ENCODE results near the gene ELP1.
"Not testable (repeated sequence)": the region's sequence is repeated elsewhere in the genome, so short reads cannot be mapped to it uniquely, and the experiment has no call there.

ELP1 gene

DNA sequence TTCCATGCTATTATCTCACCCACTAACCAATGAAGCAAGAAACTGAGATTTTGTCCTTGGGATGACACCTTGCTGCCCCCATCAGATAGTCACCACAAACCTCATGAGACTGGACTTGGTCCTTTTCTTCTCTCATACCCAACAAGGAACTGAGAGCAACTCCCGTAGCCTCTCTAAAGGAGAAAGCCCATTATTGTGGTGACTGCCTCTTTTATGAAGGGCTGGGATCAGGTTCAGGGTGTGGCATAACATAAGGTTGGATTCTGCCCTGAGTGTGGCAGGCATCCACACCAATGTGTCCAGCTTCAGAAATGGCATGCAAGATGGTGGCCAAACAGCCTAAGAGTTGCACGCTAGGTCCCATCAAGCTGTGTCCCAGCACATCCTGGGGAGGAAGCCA is 73.2 kb downstream of the ELP1 start:
- no peak overlapping the region for H3K4me3 Mint-ChIP-seq

DNA sequence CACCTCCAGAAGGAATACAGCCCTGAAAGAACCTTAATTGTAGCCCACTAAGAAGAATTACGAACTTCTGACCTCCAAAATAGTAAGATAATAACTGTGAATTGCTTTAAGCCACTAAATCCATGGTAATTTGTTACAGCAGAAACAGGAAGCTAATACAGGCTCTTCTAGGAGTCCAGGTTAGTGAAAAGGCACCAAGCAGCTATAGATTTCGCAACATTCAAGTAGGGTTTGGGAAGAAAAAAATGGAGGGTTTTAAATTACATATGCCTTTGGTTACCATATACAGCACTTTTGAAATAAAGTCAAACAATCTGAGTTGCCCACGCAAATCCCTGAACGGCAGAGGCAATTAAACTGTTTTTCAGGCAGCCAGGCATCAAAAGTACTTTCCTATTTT is 73.6 kb downstream of the ELP1 start:
- H3K4me1 Mint-ChIP-seq (ENCODE audit: low read depth): no peaks in the 10 kb centered on the region

More for the DNA sequence above, 73.2 kb downstream of the ELP1 start:
- no peaks in the 10 kb centered on the region for H3K4me1 Mint-ChIP-seq (ENCODE audit: low read depth)
- H3K36me3 Mint-ChIP-seq (ENCODE audit: low read depth): no peaks in the 10 kb centered on the region
- DNase-seq (ENCODE audit: low spot score): no peak
- no peak overlapping the region for H3K27ac Mint-ChIP-seq
- H3K9me3 Mint-ChIP-seq: no peaks in the 10 kb centered on the region
- no peaks in the 10 kb centered on the region for H3K27me3 Mint-ChIP-seq (ENCODE audit: low read depth)

DNA sequence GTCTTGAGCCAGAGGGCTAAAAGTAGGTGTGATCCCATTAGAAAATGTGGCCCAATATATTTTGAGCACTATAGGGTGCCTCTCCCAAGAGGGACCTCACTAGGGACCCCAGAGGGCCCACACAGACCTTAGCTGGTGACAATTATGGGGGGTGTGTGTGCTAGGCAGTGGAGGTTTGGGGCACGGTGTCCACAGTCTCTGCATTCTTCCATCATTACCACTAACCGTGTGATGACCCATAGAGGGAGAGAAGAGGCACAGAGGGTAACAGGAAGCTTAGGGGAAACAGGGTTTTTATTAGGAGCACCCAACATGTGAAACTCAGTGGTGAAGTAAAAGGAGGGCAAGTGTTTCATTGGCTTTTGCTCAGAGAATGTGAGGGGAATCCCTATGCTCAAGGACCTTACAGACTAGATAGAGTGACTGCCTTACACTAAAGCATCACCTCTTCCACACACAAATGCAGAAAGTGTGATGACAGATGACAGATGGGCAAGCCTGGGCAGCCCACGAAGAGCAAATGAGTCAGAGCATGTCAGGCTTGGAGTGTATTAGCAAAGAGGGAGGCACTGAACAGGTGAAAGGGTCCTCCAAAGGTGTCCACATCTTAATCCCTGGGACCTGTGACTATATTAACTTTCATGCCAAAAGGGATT is 74.3 kb downstream of the ELP1 start:
- no peak overlapping the region for H3K27ac Mint-ChIP-seq
- no peaks in the 10 kb centered on the region for H3K9me3 Mint-ChIP-seq
- H3K4me3 Mint-ChIP-seq: no peak overlapping the region
- H3K27me3 Mint-ChIP-seq (ENCODE audit: low read depth): no peaks in the 10 kb centered on the region
- H3K36me3 Mint-ChIP-seq (ENCODE audit: low read depth): no peaks in the 10 kb centered on the region
- H3K4me1 Mint-ChIP-seq (ENCODE audit: low read depth): no peaks in the 10 kb centered on the region
- DNase-seq (ENCODE audit: low spot score): peak; percentile 9

More for the DNA sequence above, 73.6 kb downstream of the ELP1 start:
- DNase-seq (ENCODE audit: low spot score): no peak
- Mint-ChIP-seq H3K36me3 (ENCODE audit: low read depth) (no peaks in the 10 kb centered on the region), H3K9me3 (no peaks in the 10 kb centered on the region), H3K4me3 (no peak overlapping the region), H3K27ac (no peak overlapping the region), H3K27me3 (ENCODE audit: low read depth) (no peaks in the 10 kb centered on the region)

DNA sequence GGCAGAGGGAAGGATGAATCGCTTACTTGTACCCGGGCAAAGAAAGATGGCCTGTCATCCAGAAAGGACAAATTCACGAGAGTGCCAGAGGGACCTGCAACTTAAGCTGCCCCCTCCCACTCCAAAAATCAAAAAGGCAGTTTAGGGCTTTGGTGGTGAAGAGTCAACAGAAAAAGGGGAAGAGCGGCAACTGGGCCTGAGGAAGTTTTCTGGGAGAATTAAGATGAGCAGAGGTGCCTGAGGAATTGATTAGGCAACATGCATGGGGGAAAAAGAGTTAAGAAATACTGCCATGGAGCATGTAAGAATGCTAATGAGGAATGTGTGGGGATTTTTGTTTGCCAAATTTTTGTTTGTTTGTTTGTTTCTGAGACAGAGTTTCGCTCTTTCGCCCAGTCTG is 76.4 kb downstream of the ELP1 start:
- no peak overlapping the region for H3K4me3 Mint-ChIP-seq
- DNase-seq (ENCODE audit: low spot score): no peak
- H3K4me1 Mint-ChIP-seq (ENCODE audit: low read depth): no peaks in the 10 kb centered on the region
- H3K9me3 Mint-ChIP-seq: no peaks in the 10 kb centered on the region
- no peaks in the 10 kb centered on the region for H3K27me3 Mint-ChIP-seq (ENCODE audit: low read depth)
- no peaks in the 10 kb centered on the region for H3K36me3 Mint-ChIP-seq (ENCODE audit: low read depth)
- H3K27ac Mint-ChIP-seq: no peak overlapping the region

DNA sequence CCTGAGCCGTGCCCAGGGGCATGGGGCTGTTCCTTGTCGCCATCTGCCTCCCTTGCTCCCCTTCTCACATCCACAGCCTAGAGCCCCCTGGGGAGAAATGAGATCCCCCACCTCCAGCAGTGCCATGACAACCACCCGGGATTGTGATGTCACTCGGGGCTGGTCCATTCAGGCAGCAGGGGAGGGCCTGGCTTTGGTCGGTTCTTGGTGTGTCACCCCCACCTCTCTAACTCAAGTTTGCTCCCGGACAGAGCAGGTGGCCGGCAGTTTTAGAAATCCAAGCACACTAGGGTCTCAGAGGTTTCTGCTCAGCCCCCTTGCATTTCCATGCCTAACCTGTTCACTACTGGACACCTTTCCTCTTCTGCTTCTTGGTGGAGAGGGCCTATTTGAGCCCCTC is 78.0 kb downstream of the ELP1 start, which contains the start of gene ACTL7B:
ACTL7B (minus strand) TSS at position 99 of the 400 bp plus-strand sequence; CDS start at position 43, 56 bp downstream.
- H3K36me3 Mint-ChIP-seq (ENCODE audit: low read depth): no peaks in the 10 kb centered on the region
- DNase-seq (ENCODE audit: low spot score): no peak
- H3K27me3 Mint-ChIP-seq (ENCODE audit: low read depth): peaks cover 2% of the 10 kb centered on the region
- H3K9me3 Mint-ChIP-seq: no peaks in the 10 kb centered on the region
- H3K4me3 Mint-ChIP-seq: no peak within 1 kb of the TSS
- no peak within 1 kb of the TSS for H3K27ac Mint-ChIP-seq
- H3K4me1 Mint-ChIP-seq (ENCODE audit: low read depth): no peaks in the 10 kb centered on the region

DNA sequence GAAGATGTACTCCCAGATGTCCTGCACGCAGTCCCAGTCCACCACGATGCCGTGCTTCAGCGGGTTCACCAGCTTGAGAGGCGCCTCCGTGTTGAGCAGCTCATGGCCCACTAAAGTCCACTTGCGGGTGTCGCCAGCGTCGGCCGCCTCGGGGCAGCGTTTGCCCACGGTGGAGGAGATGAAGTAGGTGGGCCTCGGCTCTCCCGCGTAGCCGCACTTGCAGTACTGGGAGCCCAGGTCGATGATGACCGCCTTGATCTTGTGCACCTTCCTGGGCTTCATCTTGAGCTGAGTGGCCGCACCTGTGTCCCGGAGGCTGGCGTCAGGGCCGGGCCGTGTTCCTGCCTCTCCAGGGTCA is 78.4 kb downstream of the ELP1 start:
- Mint-ChIP-seq H3K4me3 (no peak overlapping the region), H3K27ac (no peak overlapping the region), H3K36me3 (ENCODE audit: low read depth) (no peaks in the 10 kb centered on the region), H3K4me1 (ENCODE audit: low read depth) (no peaks in the 10 kb centered on the region), H3K9me3 (no peaks in the 10 kb centered on the region), H3K27me3 (ENCODE audit: low read depth) (peaks cover 2% of the 10 kb centered on the region)
- no peak for DNase-seq (ENCODE audit: low spot score)

DNA sequence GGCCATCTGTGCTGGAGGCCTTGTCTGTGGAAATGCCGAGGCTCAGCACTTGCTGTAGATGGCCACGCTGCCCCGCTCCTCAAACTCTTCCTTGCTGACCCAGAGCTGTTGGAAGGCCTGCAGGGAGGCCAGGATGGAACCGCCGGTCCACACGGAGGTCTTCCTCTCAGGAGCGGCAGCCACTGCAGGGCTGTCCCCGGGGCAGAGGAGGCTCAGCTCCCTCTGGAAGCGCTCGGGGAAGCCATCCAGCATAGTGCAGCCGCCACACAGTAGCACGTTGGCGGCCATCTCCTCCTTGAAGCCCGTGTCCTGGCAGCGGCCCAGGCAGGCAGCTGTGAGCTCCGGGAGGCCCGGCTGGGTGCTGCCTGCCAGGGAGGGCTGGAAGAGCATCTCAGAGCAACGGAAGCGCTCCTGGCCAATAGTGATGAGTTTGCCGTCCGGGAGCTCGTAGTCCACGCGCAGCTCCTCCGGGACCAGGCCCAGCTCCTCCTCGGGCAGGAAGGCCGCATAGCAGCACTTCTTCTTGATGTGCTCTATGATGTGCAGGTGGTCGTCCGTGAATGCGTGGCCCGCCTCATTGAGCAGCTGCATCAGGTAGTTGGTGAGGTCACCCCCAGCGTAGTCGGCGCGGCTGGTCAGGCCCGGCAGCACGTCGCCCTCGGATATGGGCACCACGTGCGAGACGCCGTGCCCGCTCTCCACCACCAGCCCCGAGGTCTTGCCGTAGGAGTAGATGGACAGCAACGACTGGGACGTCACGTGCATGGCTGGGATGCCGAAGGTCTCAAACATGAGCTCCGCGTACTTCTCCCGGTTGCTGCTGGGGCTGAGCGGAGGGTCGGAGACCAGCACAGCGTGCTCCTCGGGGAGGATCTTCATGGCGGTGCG is 79.0 kb downstream of the ELP1 start:
- no peaks in the 10 kb centered on the region for H3K36me3 Mint-ChIP-seq (ENCODE audit: low read depth)
- no peak for DNase-seq (ENCODE audit: low spot score)
- peaks cover 4% of the 10 kb centered on the region for H3K27me3 Mint-ChIP-seq (ENCODE audit: low read depth)
- no peaks in the 10 kb centered on the region for H3K4me1 Mint-ChIP-seq (ENCODE audit: low read depth)
- no peak overlapping the region for H3K4me3 Mint-ChIP-seq
- no peak overlapping the region for H3K27ac Mint-ChIP-seq
- no peaks in the 10 kb centered on the region for H3K9me3 Mint-ChIP-seq

DNA sequence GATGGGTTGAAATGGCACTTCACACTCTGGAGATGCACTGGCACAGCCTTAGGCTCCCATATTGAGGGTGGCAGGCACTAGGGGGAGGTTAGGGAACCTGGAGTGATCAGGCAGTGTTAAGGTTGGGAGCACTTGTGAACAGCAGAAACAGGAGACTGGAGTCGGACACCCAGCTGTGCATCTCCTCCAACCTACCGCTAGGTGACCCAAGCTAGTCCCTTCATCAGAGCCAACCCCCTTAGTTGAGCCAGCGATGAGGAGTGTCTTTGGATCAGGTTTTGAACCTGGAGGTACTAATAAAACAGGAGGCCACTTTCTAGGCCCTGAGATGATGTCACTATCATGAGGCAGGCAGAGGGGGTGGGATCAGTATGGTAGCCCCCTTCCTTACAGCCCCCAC is 79.8 kb downstream of the ELP1 start:
- Mint-ChIP-seq H3K27ac (no peak overlapping the region), H3K4me1 (ENCODE audit: low read depth) (no peaks in the 10 kb centered on the region), H3K9me3 (no peaks in the 10 kb centered on the region), H3K4me3 (no peak overlapping the region), H3K36me3 (ENCODE audit: low read depth) (no peaks in the 10 kb centered on the region), H3K27me3 (ENCODE audit: low read depth) (peaks cover 4% of the 10 kb centered on the region)
- DNase-seq (ENCODE audit: low spot score): no peak

DNA sequence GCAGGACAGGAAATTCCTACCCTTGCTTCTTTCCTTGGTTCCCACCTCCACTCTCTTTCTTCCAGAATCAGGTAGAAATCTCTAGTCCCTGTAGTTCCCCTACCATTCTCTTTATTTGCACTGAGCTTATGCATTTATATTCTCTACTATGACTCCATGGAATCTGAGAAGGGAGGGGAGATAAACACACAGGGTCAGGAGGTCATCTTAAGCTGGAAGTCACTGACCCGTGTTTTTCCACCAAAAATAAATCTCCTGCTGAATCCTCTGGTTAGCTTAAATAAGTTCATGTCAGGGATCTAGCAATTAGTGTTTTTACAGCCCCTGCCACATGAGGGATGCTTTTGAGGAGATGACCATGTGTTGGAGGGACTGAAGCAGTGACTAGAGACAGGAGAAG is 81.8 kb downstream of the ELP1 start:
- Mint-ChIP-seq H3K36me3 (ENCODE audit: low read depth) (no peaks in the 10 kb centered on the region), H3K27me3 (ENCODE audit: low read depth) (peaks cover 4% of the 10 kb centered on the region), H3K9me3 (no peaks in the 10 kb centered on the region), H3K27ac (no peak overlapping the region), H3K4me1 (ENCODE audit: low read depth) (no peaks in the 10 kb centered on the region), H3K4me3 (no peak overlapping the region)
- DNase-seq (ENCODE audit: low spot score): no peak

DNA sequence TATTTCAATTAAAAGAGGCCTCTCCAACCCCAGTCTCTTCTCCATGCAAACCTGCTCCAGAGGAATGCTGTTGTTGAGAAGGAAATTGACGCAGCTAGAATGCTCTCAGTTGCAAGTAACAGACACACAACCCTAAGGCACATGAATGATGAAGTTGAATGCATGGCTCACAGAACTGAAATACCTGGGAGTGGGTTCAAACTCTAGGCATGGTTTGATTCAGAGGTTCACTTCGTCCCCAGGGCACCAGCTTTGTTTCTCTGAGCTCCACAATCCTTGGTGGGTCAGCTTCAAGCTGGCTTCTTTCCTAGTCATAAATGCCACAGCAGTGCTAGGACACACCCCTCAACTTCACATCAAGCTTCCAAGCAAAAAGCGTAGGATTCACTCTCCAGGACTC is 82.8 kb downstream of the ELP1 start:
- H3K9me3 Mint-ChIP-seq: no peaks in the 10 kb centered on the region
- no peak for DNase-seq (ENCODE audit: low spot score)
- H3K27me3 Mint-ChIP-seq (ENCODE audit: low read depth): peaks cover 4% of the 10 kb centered on the region
- H3K27ac Mint-ChIP-seq: no peak overlapping the region
- H3K36me3 Mint-ChIP-seq (ENCODE audit: low read depth): no peaks in the 10 kb centered on the region
- no peaks in the 10 kb centered on the region for H3K4me1 Mint-ChIP-seq (ENCODE audit: low read depth)
- H3K4me3 Mint-ChIP-seq: no peak overlapping the region

DNA sequence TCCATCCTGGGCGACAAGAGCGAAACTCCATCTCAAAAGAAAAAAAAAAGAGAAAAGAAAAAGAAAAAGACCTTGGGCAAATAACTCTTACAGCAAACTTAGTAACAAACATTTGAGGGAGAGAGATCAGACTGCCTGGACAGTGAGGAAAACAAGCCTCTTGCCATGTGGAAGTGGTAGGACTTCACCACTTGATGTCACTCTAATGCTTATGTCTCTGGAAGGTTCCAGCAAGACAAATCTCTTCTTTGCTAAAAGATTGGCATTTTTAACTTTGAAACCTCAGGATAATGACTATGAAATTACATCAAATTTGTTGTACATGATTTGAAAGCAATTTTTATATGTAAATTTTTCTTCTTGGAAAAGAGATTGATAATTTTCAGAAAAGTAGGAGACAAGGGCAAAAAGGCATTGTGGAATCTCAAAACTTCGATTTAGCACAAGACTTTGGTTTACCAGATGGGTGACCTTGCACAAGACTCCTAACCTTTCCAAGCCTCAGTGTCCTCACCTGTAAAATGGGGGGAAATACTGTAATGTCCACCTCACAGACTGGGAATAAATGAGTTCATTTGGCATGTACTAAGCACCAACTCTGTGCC is 83.5 kb downstream of the ELP1 start:
- H3K27me3 Mint-ChIP-seq (ENCODE audit: low read depth): peaks cover 4% of the 10 kb centered on the region
- no peak for DNase-seq (ENCODE audit: low spot score)
- no peaks in the 10 kb centered on the region for H3K4me1 Mint-ChIP-seq (ENCODE audit: low read depth)
- no peaks in the 10 kb centered on the region for H3K9me3 Mint-ChIP-seq
- no peak overlapping the region for H3K27ac Mint-ChIP-seq
- no peaks in the 10 kb centered on the region for H3K36me3 Mint-ChIP-seq (ENCODE audit: low read depth)
- no peak overlapping the region for H3K4me3 Mint-ChIP-seq

DNA sequence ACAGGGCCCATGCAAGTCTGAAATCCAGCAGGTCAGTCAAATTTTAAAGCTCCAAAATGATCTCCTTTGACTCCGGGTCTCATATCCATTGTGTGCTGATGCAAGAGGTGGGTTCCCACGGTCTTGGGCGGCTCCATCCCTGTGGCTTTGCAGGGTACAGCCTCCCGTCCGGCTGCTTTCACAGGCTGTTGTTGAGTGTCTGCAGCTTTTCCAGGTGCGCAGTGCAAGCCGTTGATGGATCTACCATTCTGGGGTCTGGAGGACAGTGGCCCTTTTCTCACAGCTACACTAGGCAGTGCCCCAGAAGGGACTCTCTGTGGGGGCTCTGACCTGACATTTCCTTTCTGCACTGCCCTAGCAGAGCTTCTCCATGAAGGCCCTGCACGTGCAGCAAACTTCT is 85.6 kb downstream of the ELP1 start:
- not testable (repeated sequence) for H3K36me3 Mint-ChIP-seq (ENCODE audit: low read depth); H3K27me3 Mint-ChIP-seq (ENCODE audit: low read depth); H3K4me1 Mint-ChIP-seq (ENCODE audit: low read depth); H3K4me3 Mint-ChIP-seq; DNase-seq (ENCODE audit: low spot score); H3K27ac Mint-ChIP-seq; H3K9me3 Mint-ChIP-seq

DNA sequence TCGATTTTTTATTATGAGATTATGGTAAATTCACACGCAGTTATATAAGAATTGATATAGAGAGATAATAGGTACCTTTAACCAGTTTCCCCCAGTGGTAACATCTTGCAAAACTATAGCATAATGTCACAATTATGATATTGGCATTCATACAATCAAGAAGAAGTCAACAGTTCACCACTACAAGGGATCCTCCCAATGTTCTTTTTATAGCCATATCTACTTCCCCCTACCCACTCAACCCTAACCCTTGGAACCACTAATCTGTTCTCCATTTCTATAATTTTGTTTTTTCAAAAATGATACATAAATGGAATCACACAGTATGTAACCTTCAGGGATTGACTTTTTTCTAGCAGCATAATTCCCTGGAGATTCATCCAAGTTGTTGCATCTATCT is 88.0 kb downstream of the ELP1 start:
- Mint-ChIP-seq H3K27me3 (ENCODE audit: low read depth) (peaks cover 2% of the 10 kb centered on the region), H3K4me3 (no peak overlapping the region), H3K27ac (no peak overlapping the region), H3K9me3 (no peaks in the 10 kb centered on the region), H3K36me3 (ENCODE audit: low read depth) (no peaks in the 10 kb centered on the region), H3K4me1 (ENCODE audit: low read depth) (peaks cover 5% of the 10 kb centered on the region)
- no peak for DNase-seq (ENCODE audit: low spot score)

DNA sequence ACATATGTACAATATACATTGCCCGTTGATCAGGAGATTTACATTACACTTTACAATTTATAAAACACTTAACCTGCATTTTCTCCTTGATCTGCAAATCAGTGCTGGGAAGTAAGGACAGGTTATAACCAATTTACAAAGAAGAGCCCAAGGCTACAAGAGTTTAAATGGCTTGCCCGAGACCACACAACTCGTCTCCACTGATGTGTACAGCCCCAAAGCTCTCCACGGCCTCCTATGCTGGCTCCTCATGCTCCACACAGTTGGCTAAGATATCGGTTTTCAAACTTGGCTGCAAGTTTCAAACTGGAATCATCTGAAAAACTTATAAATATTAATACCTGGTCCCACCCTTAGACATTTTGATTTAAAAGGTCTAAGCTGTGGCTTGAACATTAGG is 88.4 kb downstream of the ELP1 start:
- Mint-ChIP-seq H3K36me3 (ENCODE audit: low read depth) (no peaks in the 10 kb centered on the region), H3K27ac (no peak overlapping the region), H3K4me3 (no peak overlapping the region), H3K9me3 (no peaks in the 10 kb centered on the region), H3K27me3 (ENCODE audit: low read depth) (peaks cover 2% of the 10 kb centered on the region), H3K4me1 (ENCODE audit: low read depth) (peaks cover 5% of the 10 kb centered on the region)
- no peak for DNase-seq (ENCODE audit: low spot score)
